ENCODE measurements around the gene PGM2L1. TPM values are rescaled to one million over a fixed set of nuclear protein-coding genes. Genes with fewer than 3 reads are reported as not detected.

Gene PGM2L1
- total RNA-seq, 4 donors from 2014 or later: 1.0 to 1.8 (median 1.2) TPM

DNA sequence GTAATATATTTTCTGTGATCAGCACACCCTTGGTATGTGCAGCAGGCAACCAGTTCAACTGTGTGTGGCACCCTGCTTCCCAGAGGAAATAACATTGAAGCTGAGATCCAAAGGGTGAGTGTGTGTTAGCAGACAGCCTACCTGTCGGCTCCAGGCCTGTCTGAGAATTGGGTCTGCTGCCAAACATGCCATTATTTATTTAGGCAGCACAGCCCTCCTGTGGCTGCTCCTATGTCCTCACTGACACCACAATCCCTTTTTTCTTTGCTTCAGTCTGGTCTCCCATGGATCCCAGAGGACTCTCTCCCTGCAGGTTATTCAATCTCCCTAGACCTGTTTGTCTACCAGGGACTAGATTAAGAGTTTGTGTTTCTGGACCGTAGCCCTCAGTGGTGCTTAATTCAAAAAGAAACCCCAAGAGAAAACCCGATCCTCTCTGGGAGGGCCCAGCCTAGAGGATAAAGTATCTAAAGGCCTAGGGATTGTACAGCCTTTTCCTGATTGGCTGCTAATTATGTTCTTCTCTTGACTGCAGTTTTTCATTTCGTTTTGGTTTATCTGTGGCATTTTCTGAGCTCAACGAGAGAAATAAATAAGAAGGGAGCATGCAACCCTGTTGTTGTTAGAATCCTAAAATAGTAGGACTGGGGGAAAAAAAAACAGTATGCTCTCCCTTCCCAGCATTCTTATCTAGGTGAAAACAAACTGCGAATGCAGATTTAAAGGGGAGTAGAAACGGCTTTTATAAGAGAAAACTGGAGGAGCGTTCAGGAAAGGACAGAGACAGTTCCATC, 45.0 kb upstream of the PGM2L1 start:
- H3K4me3 ChIP-seq (ENCODE audit: low read depth, poor library complexity, severe bottlenecking): no peak overlapping the region
- intact Hi-C loops (cut with DNase I; ENCODE audit: low total_unique reads): loop anchor here (10.0 kb wide), 1 partner anchor 188 kb away; no protein-coding TSS in a partner anchor
- TF ChIP-seq, protein P1, sequence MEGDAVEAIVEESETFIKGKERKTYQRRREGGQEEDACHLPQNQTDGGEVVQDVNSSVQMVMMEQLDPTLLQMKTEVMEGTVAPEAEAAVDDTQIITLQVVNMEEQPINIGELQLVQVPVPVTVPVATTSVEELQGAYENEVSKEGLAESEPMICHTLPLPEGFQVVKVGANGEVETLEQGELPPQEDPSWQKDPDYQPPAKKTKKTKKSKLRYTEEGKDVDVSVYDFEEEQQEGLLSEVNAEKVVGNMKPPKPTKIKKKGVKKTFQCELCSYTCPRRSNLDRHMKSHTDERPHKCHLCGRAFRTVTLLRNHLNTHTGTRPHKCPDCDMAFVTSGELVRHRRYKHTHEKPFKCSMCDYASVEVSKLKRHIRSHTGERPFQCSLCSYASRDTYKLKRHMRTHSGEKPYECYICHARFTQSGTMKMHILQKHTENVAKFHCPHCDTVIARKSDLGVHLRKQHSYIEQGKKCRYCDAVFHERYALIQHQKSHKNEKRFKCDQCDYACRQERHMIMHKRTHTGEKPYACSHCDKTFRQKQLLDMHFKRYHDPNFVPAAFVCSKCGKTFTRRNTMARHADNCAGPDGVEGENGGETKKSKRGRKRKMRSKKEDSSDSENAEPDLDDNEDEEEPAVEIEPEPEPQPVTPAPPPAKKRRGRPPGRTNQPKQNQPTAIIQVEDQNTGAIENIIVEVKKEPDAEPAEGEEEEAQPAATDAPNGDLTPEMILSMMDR (IDR thresholded peaks at IDR 0.05): no peak
- TF ChIP-seq POLR2A (IDR thresholded peaks at IDR 0.05): no peak
- DNase-seq (ENCODE audit: low spot score in 2 of 2): no peak
- 57 to 59% methylated on average over 8 of the region's 8 CpGs for WGBS, 2 donors

DNA sequence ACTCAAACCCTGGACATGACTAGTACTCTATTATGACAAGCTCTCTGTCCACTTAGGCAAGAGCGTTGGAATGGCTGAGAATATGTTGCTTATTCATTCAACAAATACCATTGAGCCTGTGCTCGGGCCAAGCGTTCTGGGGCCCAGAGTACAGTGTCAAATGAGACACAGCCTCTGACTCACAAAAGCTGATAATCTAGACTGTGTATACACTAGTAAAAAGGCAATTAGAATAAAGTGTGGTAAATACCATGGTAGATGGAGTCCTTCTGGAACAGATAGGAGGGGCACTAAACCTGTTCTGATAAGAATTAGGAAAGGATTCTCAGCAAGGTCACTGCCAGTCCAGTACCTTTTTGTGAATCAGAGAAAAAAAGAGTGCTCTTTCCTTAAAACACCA, 44.4 kb upstream of the PGM2L1 start:
- TF ChIP-seq, protein P1 (IDR thresholded peaks at IDR 0.05): no peak
- TF ChIP-seq POLR2A (IDR thresholded peaks at IDR 0.05): no peak
- DNase-seq (ENCODE audit: low spot score in 2 of 2): no peak
- H3K4me3 ChIP-seq (ENCODE audit: low read depth, poor library complexity, severe bottlenecking): no peak overlapping the region
- intact Hi-C loops (cut with DNase I; ENCODE audit: low total_unique reads): loop anchor here (10.0 kb wide), 1 partner anchor 188 kb away; no protein-coding TSS in a partner anchor
- 73 to 78% methylated on average over 3 of the region's 3 CpGs for WGBS, 2 donors

DNA sequence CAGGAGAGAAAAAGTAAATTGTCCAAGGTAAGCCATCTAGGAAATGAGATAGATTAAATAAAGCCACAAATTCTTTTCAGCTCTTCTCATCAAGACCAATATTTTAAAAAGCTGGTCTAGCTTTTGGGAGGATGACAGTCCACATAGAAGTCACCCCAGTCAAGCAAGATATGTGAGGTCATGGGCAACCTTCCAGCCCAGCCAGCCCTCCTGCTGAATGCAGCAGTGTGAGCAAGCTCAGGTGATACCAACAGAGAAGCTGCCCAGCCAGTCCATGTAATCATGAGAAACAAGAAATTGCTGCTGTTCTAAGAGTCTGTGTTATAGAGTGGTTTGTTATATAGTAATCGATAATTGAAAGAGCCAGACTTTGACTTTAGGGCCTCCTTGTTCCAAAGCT, 40.4 kb upstream of the PGM2L1 start:
- no peak for DNase-seq (ENCODE audit: low spot score in 2 of 2)
- 93 to 97% methylated on average over 1 of the region's 1 CpG for WGBS, 2 donors
- no peak for TF ChIP-seq POLR2A (IDR thresholded peaks at IDR 0.05)
- TF ChIP-seq, protein P1 (IDR thresholded peaks at IDR 0.05): no peak
- intact Hi-C loops (cut with DNase I; ENCODE audit: low total_unique reads): no loop called here
- no peak overlapping the region for H3K4me3 ChIP-seq (ENCODE audit: low read depth, poor library complexity, severe bottlenecking)

DNA sequence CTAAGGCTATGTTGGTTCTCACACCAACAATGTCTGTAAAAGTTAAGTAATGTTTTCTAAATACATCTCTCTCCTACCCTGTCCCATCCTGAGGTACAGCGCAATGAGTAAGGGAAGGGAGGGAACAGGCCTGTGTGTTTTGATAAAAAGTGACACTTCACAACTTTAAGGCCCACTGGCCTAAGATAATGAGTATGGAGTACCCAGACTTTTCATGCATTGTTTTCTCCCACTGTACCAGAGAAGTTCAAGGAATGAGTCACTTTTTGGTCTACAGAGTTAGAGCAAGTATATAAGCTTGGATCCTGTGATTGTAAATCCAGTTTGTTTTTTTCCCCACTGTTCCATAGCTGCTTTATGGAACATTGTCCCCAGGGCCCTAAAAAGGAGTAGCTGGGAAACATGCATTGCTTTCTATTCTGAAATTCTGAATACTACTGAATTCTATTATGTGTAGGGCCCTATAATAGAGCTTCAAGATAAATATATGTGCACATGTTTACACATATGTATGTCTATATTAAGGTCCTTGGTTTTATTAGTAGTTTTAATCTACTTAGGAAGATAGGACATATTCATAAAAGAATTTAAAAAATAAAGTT, 39.3 kb upstream of the PGM2L1 start:
- no peak for DNase-seq (ENCODE audit: low spot score in 2 of 2)
- 91 to 97% methylated on average over 1 of the region's 1 CpG for WGBS, 2 donors
- TF ChIP-seq, protein P1 (IDR thresholded peaks at IDR 0.05): no peak
- TF ChIP-seq POLR2A (IDR thresholded peaks at IDR 0.05): no peak
- no peak overlapping the region for H3K4me3 ChIP-seq (ENCODE audit: low read depth, poor library complexity, severe bottlenecking)
- intact Hi-C loops (cut with DNase I; ENCODE audit: low total_unique reads): no loop called here

DNA sequence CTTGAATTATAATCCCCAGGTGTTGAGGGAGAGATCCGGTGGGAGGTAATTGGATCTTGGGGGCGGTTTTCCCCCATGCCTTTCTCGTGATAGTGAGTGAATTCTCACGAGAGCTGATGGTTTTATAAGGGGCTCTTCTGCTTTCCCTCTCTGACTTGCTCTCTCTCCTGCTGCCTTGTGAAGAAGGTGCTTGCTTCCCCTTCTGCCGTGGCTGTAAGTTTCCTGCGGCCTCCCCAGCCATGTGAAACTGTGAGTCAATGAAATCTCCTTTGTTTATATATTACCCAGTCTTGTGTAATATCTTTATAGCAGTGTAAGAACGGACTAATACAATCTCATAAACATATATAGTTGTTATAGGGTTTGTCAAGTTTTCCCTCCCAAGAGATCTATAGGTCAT, 36.3 kb upstream of the PGM2L1 start:
- intact Hi-C loops (cut with DNase I; ENCODE audit: low total_unique reads): no loop called here
- 67 to 76% methylated on average over 7 of the region's 7 CpGs for WGBS, 2 donors
- no peak for TF ChIP-seq POLR2A (IDR thresholded peaks at IDR 0.05)
- TF ChIP-seq, protein P1 (IDR thresholded peaks at IDR 0.05): no peak
- H3K4me3 ChIP-seq (ENCODE audit: low read depth, poor library complexity, severe bottlenecking): no peak overlapping the region
- no peak for DNase-seq (ENCODE audit: low spot score in 2 of 2)

Data from lower leg skin (tissue), 4 donors.